AG10803 (cell line): ENCODE results near the gene HOXC4.

Source experiments
- DNase-seq: peaks from one replicate; pipeline ENCODE4 v3.0.0; 2010; ENCODE audit warnings: low read depth
- H3K4me3 ChIP-seq: 2 replicates; pipeline ENCODE4 v1.5.1; 2011; ENCODE audit warnings: mild to moderate bottlenecking, low read length, control low read depth
- CTCF ChIP-seq: conservative IDR thresholded peaks from 2 replicates; pipeline ENCODE4 v1.5.1; 2011; ENCODE audit warnings: mild to moderate bottlenecking, low read length, control low read depth, inconsistent platforms

Gene HOXC4

GRCh38 chr12:54037360-54038283, 16.0 kb upstream of the HOXC4 start:
- no peak overlapping the region for H3K4me3 ChIP-seq
- DNase-seq: no peak
- no peak for TF ChIP-seq CTCF

GRCh38 chr12:54038284-54038870, 15.3 kb upstream of the HOXC4 start:
- no peak for DNase-seq
- H3K4me3 ChIP-seq: no peak overlapping the region
- TF ChIP-seq CTCF: no peak

GRCh38 chr12:54038871-54039414, 14.7 kb upstream of the HOXC4 start:
- H3K4me3 ChIP-seq: no peak overlapping the region
- DNase-seq: no peak
- TF ChIP-seq CTCF: no peak

- no peak for DNase-seq
- H3K4me3 ChIP-seq: no peak overlapping the region
- TF ChIP-seq CTCF: no peak
These were observed 14.1 kb upstream of the HOXC4 start for GRCh38 chr12:54039417-54040147.

GRCh38 chr12:54040148-54040494, 13.5 kb upstream of the HOXC4 start:
- DNase-seq: no peak
- H3K4me3 ChIP-seq: no peak overlapping the region
- no peak for TF ChIP-seq CTCF

GRCh38 chr12:54040648-54041047, 13.0 kb upstream of the HOXC4 start:
- no peak for TF ChIP-seq CTCF
- H3K4me3 ChIP-seq: no peak overlapping the region
- no peak for DNase-seq
